Immature natural killer cell (primary cell): Measurements from ENCODE around the gene TMEM273. TPM values are rescaled to one million over a fixed set of nuclear protein-coding genes. Genes with fewer than 3 reads are reported as not detected.
A peak's percentile ranks its signal among the peaks of the same experiment; 100 is the strongest.

Source experiments
- DNase-seq, 3 donors: peaks; one replicate each; pipeline ENCODE4 v3.0.0; 2022; ENCODE audit warnings: mixed read lengths in 1 of 3
- H3K27ac Mint-ChIP-seq, 6 donors: one replicate each; pipeline ENCODE4 v1.8.0; 2020; ENCODE audit warnings: mixed read lengths in 6 of 6, mild to moderate bottlenecking in 5 of 6, inconsistent platforms in 4 of 6, moderate library complexity in 3 of 6
- H3K27me3 Mint-ChIP-seq, 3 donors: one replicate each; pipeline ENCODE4 v1.8.0; 2020 to 2021; ENCODE audit warnings: low read depth in 3 of 3, mild to moderate bottlenecking in 3 of 3, mixed read lengths in 3 of 3, moderate library complexity in 3 of 3, inconsistent platforms in 1 of 3
- H3K36me3 Mint-ChIP-seq, 3 donors: one replicate each; pipeline ENCODE4 v1.8.0; 2020; ENCODE audit warnings: mixed read lengths in 3 of 3, inconsistent platforms in 2 of 3, mild to moderate bottlenecking in 2 of 3
- H3K4me1 Mint-ChIP-seq, 2 donors: one replicate each; pipeline ENCODE4 v1.8.0; 2020; ENCODE audit warnings: inconsistent platforms in 2 of 2, mild to moderate bottlenecking in 2 of 2, mixed read lengths in 2 of 2, moderate library complexity in 1 of 2
- H3K4me3 Mint-ChIP-seq, 5 donors: one replicate each; pipeline ENCODE4 v1.8.0; 2020; ENCODE audit warnings: mild to moderate bottlenecking in 5 of 5, mixed read lengths in 5 of 5, inconsistent platforms in 3 of 5, moderate library complexity in 3 of 5
- H3K9me3 Mint-ChIP-seq, 6 donors: one replicate each; pipeline ENCODE4 v1.8.0; 2020; ENCODE audit warnings: mild to moderate bottlenecking in 6 of 6, mixed read lengths in 6 of 6, inconsistent platforms in 4 of 6, moderate library complexity in 3 of 6
- polyA plus RNA-seq, 3 donors: library from polyadenylated mRNA; unstranded; fragments of 300-500 nt; fragmentation: Illumina TruSeq; gene quantifications; one replicate each; pipeline ENCODE4 v1.2.3, GENCODE V29; 2021

TMEM273 gene
- polyA plus RNA-seq, 3 donors from 2014 or later, result 23.4 to 114 (median 47.0) TPM

DNA sequence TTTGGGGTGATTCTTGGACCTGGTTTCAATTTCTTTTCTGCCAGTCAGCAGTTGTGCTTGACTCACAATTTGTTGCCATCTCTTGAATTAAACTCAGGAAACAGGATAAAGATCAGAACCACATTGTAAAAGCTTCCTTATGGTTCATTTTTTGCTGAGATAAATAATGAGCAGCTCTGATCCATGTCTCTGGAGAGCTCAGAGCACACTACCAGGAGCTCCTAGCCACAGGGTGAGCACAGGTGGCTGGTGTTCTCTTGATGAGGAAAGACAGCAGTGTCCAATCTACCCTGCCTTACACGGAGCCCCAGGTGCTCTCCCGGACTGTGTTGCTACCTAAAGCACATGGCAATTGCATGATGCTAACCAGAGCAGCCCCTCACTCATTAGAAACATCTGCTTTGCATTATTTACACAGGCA, 37.2 kb downstream of the TMEM273 start:
- H3K36me3 Mint-ChIP-seq, result peaks cover 13 to 15% (median 13%) of the 10 kb centered on the region in 3 donors
- no peak overlapping the region for H3K4me3 Mint-ChIP-seq
- H3K4me1 Mint-ChIP-seq, result peaks cover 17 to 19% of the 10 kb centered on the region in 2 donors
- H3K9me3 Mint-ChIP-seq, result peaks cover 3 to 15% (median 12%) of the 10 kb centered on the region in 6 donors
- H3K27ac Mint-ChIP-seq, result peak overlapping the region in 1 of 6 donors; percentile 6
- peaks cover 0 to 4% (median 2%) of the 10 kb centered on the region in 3 donors for H3K27me3 Mint-ChIP-seq
- no peak for DNase-seq

GRCh38 chr10:49150426-49150825, 37.8 kb downstream of the TMEM273 start:
- peak overlapping the region in 1 of 5 donors; percentile 28 for H3K4me3 Mint-ChIP-seq
- H3K27me3 Mint-ChIP-seq, result peaks cover 0 to 7% (median 2%) of the 10 kb centered on the region in 3 donors
- peaks cover 15 to 16% of the 10 kb centered on the region in 2 donors for H3K4me1 Mint-ChIP-seq
- peaks cover 3 to 15% (median 12%) of the 10 kb centered on the region in 6 donors for H3K9me3 Mint-ChIP-seq
- peaks cover 9 to 12% (median 9%) of the 10 kb centered on the region in 3 donors for H3K36me3 Mint-ChIP-seq
- no peak overlapping the region for H3K27ac Mint-ChIP-seq
- DNase-seq, result no peak

DNA sequence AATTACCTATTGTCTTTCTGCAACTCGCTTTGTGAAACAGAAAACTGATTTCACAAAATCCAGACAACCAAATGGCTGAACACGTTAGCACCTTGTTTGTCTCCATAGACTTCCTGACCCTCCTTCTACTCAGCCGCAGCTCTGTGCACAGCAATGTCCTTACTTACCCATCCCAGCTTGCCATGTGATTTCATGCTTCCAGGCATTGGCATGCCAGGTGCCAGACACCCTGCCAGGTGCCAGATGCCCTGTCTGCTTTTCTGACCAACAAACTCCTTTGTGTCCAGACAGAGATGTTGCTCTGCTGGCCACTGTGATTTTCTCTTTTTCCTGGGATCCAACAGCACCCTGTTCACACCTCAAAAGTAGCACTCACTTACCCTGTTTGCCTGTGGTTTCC, 38.3 kb downstream of the TMEM273 start:
- Mint-ChIP-seq H3K36me3 (peaks cover 4 to 8% (median 6%) of the 10 kb centered on the region in 3 donors), H3K9me3 (peaks cover 3 to 15% (median 12%) of the 10 kb centered on the region in 6 donors), H3K27ac (no peak overlapping the region), H3K4me1 (peaks cover 15 to 16% of the 10 kb centered on the region in 2 donors), H3K27me3 (peaks cover 0 to 7% (median 2%) of the 10 kb centered on the region in 3 donors), H3K4me3 (peak overlapping the region in 1 of 5 donors; percentile 28)
- DNase-seq, result no peak

- no peak overlapping the region for H3K27ac Mint-ChIP-seq
These were observed 44.0 kb downstream of the TMEM273 start for GRCh38 chr10:49144058-49144720.

GRCh38 chr10:49143249-49143648, 44.9 kb downstream of the TMEM273 start:
- Mint-ChIP-seq H3K9me3 (peaks cover 3 to 12% (median 9%) of the 10 kb centered on the region in 6 donors), H3K27ac (no peak overlapping the region), H3K36me3 (peaks cover 0 to 4% (median 2%) of the 10 kb centered on the region in 3 donors), H3K27me3 (peaks cover 0 to 5% (median 3%) of the 10 kb centered on the region in 3 donors), H3K4me3 (no peak overlapping the region), H3K4me1 (no peaks in the 10 kb centered on the region)
- no peak for DNase-seq

More at GRCh38 chr10:49144058-49144720, 44.0 kb downstream of the TMEM273 start:
- Mint-ChIP-seq H3K4me1 (no peaks in the 10 kb centered on the region), H3K27me3 (peaks cover 0 to 5% (median 3%) of the 10 kb centered on the region in 3 donors), H3K36me3 (peaks cover 0 to 8% (median 4%) of the 10 kb centered on the region in 3 donors), H3K9me3 (peaks cover 3 to 15% (median 11%) of the 10 kb centered on the region in 6 donors), H3K4me3 (no peak overlapping the region)
- no peak for DNase-seq

DNA sequence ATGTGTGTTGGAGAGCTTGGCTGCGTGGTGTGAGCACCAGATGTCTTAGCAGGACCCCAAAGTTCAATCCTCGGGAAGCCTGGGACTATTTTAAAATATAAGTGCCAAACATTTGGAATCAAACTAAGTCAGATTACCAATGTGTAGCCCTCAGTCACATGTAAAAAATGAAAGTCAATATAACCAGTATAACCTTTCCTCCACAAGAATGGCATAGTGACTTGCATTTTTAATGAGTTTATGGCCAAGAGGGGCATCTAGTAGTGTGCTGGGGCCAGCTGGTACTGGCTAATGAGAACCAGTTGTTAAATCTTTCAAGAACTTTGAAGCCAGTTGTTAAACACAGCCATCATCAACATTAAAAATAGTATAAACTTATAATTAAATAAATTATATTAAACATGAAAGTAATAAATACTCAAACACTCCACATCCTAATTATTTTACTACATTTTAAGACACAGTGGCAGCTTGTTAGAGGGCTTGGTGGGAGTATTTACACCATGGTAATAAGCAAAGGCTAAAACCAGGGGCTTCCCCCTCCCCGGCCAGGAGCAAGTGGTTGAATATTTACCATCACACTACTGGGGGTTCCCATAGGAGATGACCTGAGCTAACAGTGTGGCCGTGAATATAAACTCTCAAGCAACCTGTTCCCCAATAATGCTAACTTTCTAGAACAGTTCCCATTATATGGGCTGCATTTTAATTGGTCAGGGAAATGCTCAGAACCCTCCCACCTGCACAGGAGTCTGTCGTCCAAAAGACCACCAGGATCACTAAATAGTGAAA, 46.5 kb downstream of the TMEM273 start:
- no peak for DNase-seq
- Mint-ChIP-seq H3K4me1 (peaks cover 5 to 8% of the 10 kb centered on the region in 2 donors), H3K4me3 (no peak overlapping the region), H3K36me3 (no peaks in the 10 kb centered on the region), H3K27ac (peak overlapping the region in 1 of 6 donors; percentile 12), H3K27me3 (peaks cover 0 to 5% (median 3%) of the 10 kb centered on the region in 3 donors), H3K9me3 (peaks cover 0 to 2% (median 0%) of the 10 kb centered on the region in 6 donors)

GRCh38 chr10:49140304-49141177, 47.6 kb downstream of the TMEM273 start:
- Mint-ChIP-seq H3K36me3 (no peaks in the 10 kb centered on the region), H3K9me3 (no peaks in the 10 kb centered on the region), H3K4me1 (peaks cover 15 to 20% of the 10 kb centered on the region in 2 donors), H3K27ac (no peak overlapping the region), H3K4me3 (no peak overlapping the region), H3K27me3 (peaks cover 0 to 4% (median 3%) of the 10 kb centered on the region in 3 donors)
- DNase-seq, result no peak

GRCh38 chr10:49139846-49140195, 48.4 kb downstream of the TMEM273 start:
- Mint-ChIP-seq H3K36me3 (no peaks in the 10 kb centered on the region), H3K4me3 (no peak overlapping the region), H3K4me1 (peaks cover 22 to 27% of the 10 kb centered on the region in 2 donors), H3K27me3 (peaks cover 0 to 5% (median 3%) of the 10 kb centered on the region in 3 donors), H3K9me3 (no peaks in the 10 kb centered on the region), H3K27ac (no peak overlapping the region)
- DNase-seq, result no peak

DNA sequence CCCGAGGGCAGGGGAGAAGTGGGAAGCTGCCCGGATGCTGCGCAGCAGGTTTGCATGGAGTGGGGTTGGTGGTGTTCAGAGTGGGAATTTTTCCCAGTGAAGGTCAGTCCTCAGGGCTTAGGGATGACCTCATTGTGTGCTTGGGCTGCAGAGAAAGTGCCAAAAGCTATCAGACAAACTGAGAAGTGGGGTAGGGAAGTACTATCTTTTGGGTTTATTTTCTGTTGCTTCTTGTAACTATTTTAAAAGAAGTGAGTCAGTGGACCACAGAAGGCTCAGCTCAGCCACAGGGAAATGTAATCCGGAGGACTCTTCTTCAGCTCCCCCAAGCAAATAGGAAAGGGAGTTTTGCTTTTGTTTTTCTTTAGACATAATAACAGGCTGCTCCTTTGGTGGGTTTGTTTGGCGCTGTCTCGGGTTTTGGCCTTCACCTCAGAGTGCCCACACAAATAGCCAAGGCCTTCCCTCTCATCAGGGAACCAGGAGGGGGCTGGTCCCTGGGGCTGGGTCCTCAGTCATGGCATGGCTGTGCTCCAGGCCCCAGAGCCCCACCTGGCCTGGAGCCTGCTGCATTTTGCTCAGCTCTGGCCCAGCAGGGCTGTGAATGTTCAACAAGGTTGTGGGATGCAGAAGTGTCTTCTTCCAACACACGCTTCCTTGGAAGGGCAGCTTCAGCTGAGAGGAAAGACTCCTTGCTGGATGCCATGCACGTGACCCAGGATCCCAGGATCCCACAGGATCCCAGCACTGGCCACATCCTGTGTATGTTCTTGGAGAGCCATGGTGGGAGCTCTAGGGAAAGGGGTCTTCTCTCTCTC, 49.0 kb downstream of the TMEM273 start:
- Mint-ChIP-seq H3K36me3 (no peaks in the 10 kb centered on the region), H3K9me3 (no peaks in the 10 kb centered on the region), H3K27ac (peak overlapping the region in 1 of 6 donors; percentile 31)

GRCh38 chr10:49138361-49138891, 49.8 kb downstream of the TMEM273 start:
- Mint-ChIP-seq H3K36me3 (no peaks in the 10 kb centered on the region), H3K4me1 (peaks cover 32 to 36% of the 10 kb centered on the region in 2 donors), H3K27ac (peak overlapping the region in 2 of 6 donors; percentile 31)

More for the DNA sequence above, 49.0 kb downstream of the TMEM273 start:
- Mint-ChIP-seq H3K4me1 (peaks cover 28 to 33% of the 10 kb centered on the region in 2 donors), H3K4me3 (no peak overlapping the region), H3K27me3 (peaks cover 0 to 5% (median 3%) of the 10 kb centered on the region in 3 donors)
- no peak for DNase-seq

GRCh38 chr10:49136525-49136924, 51.7 kb downstream of the TMEM273 start:
- Mint-ChIP-seq H3K27ac (no peak overlapping the region), H3K27me3 (peaks cover 0 to 5% (median 0%) of the 10 kb centered on the region in 3 donors), H3K9me3 (no peaks in the 10 kb centered on the region), H3K36me3 (no peaks in the 10 kb centered on the region), H3K4me3 (no peak overlapping the region), H3K4me1 (peaks cover 32 to 36% of the 10 kb centered on the region in 2 donors)
- DNase-seq, result no peak

More at GRCh38 chr10:49138361-49138891, 49.8 kb downstream of the TMEM273 start:
- DNase-seq, result no peak
- Mint-ChIP-seq H3K27me3 (peaks cover 0 to 5% (median 3%) of the 10 kb centered on the region in 3 donors), H3K4me3 (no peak overlapping the region), H3K9me3 (no peaks in the 10 kb centered on the region)

DNA sequence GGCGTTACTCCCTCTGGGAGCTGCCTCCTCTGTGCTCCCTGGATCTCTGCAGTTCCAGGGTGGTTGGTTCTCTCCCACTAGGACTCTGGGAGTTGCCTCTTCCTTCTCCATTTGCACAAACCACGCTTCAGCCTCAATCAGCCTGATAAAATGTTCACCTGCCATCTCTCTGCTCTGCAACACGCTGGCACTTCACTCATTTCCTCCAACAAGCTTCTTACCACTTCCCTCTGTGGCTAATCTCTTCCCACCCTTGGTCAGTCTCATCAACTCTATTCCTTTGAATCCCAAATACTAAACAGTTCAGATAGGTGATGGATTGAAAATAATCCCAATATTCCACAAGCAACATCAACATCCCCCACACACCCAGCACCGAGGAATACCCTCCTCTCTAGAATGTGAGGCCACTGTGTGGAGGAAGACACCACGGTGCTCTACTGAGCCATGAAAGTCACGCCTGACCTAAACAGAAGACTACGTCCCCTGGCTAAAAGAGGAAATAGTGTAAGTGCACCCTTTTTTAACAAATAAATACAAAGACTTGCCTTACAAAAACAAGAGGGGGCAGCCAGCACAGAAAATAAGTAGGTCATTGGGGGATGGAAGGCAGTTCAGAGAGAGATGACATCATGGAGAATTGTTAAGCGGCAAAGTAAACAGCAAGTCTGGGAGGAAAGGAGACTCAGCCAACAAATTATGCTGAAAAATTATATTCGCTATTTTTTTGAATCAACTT, 52.4 kb downstream of the TMEM273 start:
- H3K9me3 Mint-ChIP-seq, result no peaks in the 10 kb centered on the region
- peaks cover 0 to 3% (median 2%) of the 10 kb centered on the region in 3 donors for H3K27me3 Mint-ChIP-seq
- DNase-seq, result peak; percentile 28 to 48 (median 35)
- no peaks in the 10 kb centered on the region for H3K36me3 Mint-ChIP-seq
- peaks cover 32 to 36% of the 10 kb centered on the region in 2 donors for H3K4me1 Mint-ChIP-seq
- H3K4me3 Mint-ChIP-seq, result peak overlapping the region; percentile 29 to 73 (median 67)
- H3K27ac Mint-ChIP-seq, result peak overlapping the region; percentile 54 to 83 (median 71)
